Measurements from ENCODE around the gene APOD.

APOD gene

DNA sequence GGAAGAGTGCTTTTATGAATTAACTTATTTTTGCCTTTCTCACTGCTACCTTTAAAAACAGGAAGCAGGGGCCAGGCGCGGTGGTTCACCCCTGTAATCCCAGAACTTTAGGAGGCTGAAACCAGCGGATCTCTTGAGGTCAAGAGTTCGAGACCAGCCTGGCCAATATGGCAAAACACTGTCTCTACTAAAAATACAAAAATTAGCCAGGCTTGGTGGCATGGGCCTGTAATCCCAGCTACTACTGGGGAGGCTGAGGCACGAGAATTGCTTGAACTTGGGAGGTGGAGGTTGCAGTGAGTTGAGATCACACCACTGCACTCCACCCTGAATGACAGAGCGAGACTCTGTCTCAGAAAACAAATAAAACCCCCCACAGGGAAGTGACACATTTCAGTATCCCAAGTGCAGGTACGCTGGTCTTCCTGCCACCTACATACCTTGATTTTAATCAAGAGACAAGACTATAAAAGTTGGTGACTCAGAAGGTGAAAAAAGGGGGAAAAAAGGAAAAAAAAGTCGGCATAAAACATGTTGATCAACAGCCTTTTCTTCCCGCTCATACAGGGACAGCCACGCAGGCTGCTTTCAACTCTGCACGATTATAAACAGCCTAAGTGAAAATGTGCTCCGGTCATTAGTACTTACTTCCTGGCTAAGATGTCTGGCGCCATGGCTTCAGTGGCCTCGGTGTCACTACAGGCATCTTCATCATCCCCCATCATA, 59.4 kb downstream of the APOD start:
- Histone ChIP-seq H3K4me1 (ENCODE audit: control insufficient read depth, insufficient read depth, low read length, poor library complexity, severe bottlenecking) (no peaks in the 10 kb centered on the region), H3K9me3 (ENCODE audit: control insufficient read depth, low read length) (no peaks in the 10 kb centered on the region), H3K36me3 (ENCODE audit: control insufficient read depth, insufficient read depth, low read length) (peaks cover 21% of the 10 kb centered on the region), H3K27ac (ENCODE audit: low read depth, low read length, severe bottlenecking) (no peak overlapping the region), H3K4me3 (ENCODE audit: extremely low read depth, insufficient read depth, low read length, poor library complexity, severe bottlenecking) (no peak overlapping the region)
- 88 to 95% methylated on average over 8 to 10 of the region's 14 CpGs for WGBS, 2 experiments (ENCODE audit: insufficient coverage in 2 of 2)

DNA sequence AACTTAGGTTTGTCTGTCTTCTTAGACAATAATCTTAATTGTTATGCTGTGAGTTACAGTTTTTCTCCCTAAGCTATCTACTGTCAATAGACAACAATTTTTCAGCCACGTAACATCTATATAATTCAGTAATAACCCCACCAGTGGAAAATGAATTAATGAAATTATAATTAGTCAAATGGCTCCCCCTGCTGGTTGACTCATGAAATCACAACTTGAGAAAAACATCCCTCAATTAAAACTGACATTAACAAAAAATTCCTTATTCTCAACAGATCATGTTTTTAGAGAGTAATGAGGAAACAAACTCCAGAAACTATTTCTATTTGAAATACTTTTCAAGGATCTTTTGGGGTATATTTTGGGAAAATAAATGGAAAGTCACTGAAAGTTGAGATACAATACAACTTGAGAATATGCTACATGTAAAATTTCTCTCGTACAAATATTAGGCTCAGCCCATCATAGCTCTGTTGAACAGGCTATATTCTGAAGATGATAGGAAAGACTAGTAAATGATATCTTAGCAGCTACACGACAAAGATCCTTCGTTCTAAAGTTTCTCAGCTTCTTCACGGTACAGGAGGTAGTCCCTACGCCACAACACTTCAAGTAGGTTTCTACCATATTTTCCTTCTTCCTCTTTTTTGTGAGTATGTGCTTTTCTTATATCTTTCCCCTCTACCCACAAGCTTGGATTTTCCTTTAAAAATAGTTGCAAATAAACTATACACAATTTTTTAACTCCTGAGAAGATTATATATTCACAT, 61.3 kb downstream of the APOD start:
- H3K4me3 ChIP-seq (ENCODE audit: extremely low read depth, insufficient read depth, low read length, poor library complexity, severe bottlenecking), result no peak overlapping the region
- H3K9me3 ChIP-seq (ENCODE audit: control insufficient read depth, low read length), result no peaks in the 10 kb centered on the region
- H3K4me1 ChIP-seq (ENCODE audit: control insufficient read depth, insufficient read depth, low read length, poor library complexity, severe bottlenecking), result no peaks in the 10 kb centered on the region
- H3K36me3 ChIP-seq (ENCODE audit: control insufficient read depth, insufficient read depth, low read length), result peaks cover 31% of the 10 kb centered on the region
- H3K27ac ChIP-seq (ENCODE audit: low read depth, low read length, severe bottlenecking), result no peak overlapping the region
- 100% methylated on average over 1 of the region's 6 CpGs; no CpG with 5 or more reads in 1 of the 2 experiments for whole genome bisulfite sequencing, 2 experiments (ENCODE audit: insufficient coverage in 2 of 2)
